HepG2 (cell line): ENCODE measurements around the gene ERBB3. TPM values are rescaled to one million over a fixed set of nuclear protein-coding genes. Genes with fewer than 3 reads are reported as not detected.
"Not testable (repeated sequence)": the region's sequence is repeated elsewhere in the genome, so short reads cannot be mapped to it uniquely, and the experiment has no call there.

ENCODE experiments used
- ATAC-seq: fragments of 200-7000 bp; cut with Tn5 transposase; 3 replicates; pipeline ENCODE4 v1.9.1; 2020; ENCODE audit warnings: mild to moderate bottlenecking, moderate library complexity
- BruUV-seq: library from RNA; stranded (reverse); fragments of 400-500 nt; replicated peaks from 2 replicates; lab custom pipeline; 2021; lab: Mats Ljungman, UMichigan
- CTCF ChIA-PET: fragments of 300-600 bp; formaldehyde crosslinking; extraction: SDS; loops from one replicate; lab custom pipeline; 2021; ENCODE audit warnings: low total read pairs, inconsistent platforms, low intra/inter-chr PET ratio; lab: Yijun Ruan, JAX
- POLR2A ChIA-PET: fragments of 350-600 bp; sonication (Branson Sonifier 250); formaldehyde crosslinking; loops from one replicate; lab custom pipeline; 2020; ENCODE audit warnings: antibody characterized with exemption, inconsistent platforms; lab: Yijun Ruan, JAX
- DNase-seq: peaks from one replicate; pipeline ENCODE4 v3.0.0-alpha.2; 2015; ENCODE audit warnings: low spot score
- FAIRE-seq: peaks from 3 replicates; lab custom pipeline; 2011; peaks lifted over from hg19 to GRCh38; lab: Jason Lieb, UNC
- H2AFZ ChIP-seq: one replicate; pipeline ENCODE4 v1.6.1; 2011; ENCODE audit warnings: low read length, inconsistent platforms
- H3K27ac ChIP-seq: fragments of 300-600 bp; 3 replicates; pipeline ENCODE4 v1.8.0; 2011; ENCODE audit warnings: mixed run types, mild to moderate bottlenecking, mixed read lengths, low read length, inconsistent platforms; ENCODE audit not compliant: insufficient read depth; ENCODE audit errors: extremely low read length
- H3K27me3 ChIP-seq, 2 experiments: fragments of 200-600 bp in 1 of 2; 2 replicates in 1 of 2; 3 replicates in 1 of 2; pipeline versions ENCODE4 v1.6.0 to v1.8.0; 2011; ENCODE audit warnings: low read length in 2 of 2, mild to moderate bottlenecking in 2 of 2, moderate library complexity in 2 of 2, inconsistent platforms in 1 of 2; ENCODE audit not compliant: insufficient read depth in 2 of 2, control insufficient read depth in 1 of 2
- H3K36me3 ChIP-seq, 2 experiments: fragments of 200-600 bp in 1 of 2; replicated peaks in 1 of 2; 2 replicates in 1 of 2; 3 replicates in 1 of 2; pipeline versions ENCODE4 v1.5.1 to v1.8.0; 2011; ENCODE audit warnings: low read length in 2 of 2, inconsistent platforms in 1 of 2; ENCODE audit not compliant: insufficient read depth in 2 of 2, control insufficient read depth in 1 of 2
- H3K4me1 ChIP-seq: 2 replicates; pipeline ENCODE4 v1.5.1; 2012; ENCODE audit warnings: low read length, inconsistent platforms; ENCODE audit not compliant: insufficient read depth
- H3K4me2 ChIP-seq: 2 replicates; pipeline ENCODE4 v1.6.0; 2011; ENCODE audit warnings: low read depth, low read length, inconsistent platforms
- H3K4me3 ChIP-seq, 3 experiments: fragments of 200-600 bp in 1 of 3; sonication (generic), shearing (Covaris generic) in 1 of 3; replicated peaks in 1 of 3; 2 replicates each; pipeline ENCODE4 v1.5.1; 2011 to 2016; ENCODE audit warnings: low read length in 3 of 3, inconsistent platforms in 2 of 3, low read depth in 2 of 3, mild to moderate bottlenecking in 2 of 3, control low read depth in 1 of 3, mixed read lengths in 1 of 3; ENCODE audit not compliant: insufficient read depth in 1 of 3
- H3K79me2 ChIP-seq: one replicate; pipeline ENCODE4 v1.6.1; 2011; ENCODE audit warnings: low read length, inconsistent platforms; ENCODE audit not compliant: insufficient read depth
- H3K9ac ChIP-seq: 2 replicates; pipeline ENCODE4 v1.6.0; 2011; ENCODE audit warnings: mild to moderate bottlenecking, low read depth, low read length, inconsistent platforms; ENCODE audit not compliant: insufficient read depth
- H3K9me3 ChIP-seq: 2 replicates; pipeline ENCODE4 v1.5.1; 2012; ENCODE audit warnings: mild to moderate bottlenecking, low read length
- H4K20me1 ChIP-seq: 2 replicates; pipeline ENCODE4 v1.6.0; 2011; ENCODE audit warnings: inconsistent platforms, mild to moderate bottlenecking, low read length, moderate library complexity; ENCODE audit not compliant: insufficient read depth
- ARNT2 ChIP-seq: sonication (generic); formaldehyde crosslinking; IDR thresholded peaks from 2 replicates; pipeline ENCODE4 v1.8.0; 2022; ENCODE audit warnings: mild to moderate bottlenecking, low read depth, missing genetic modification reagents, moderate library complexity
- CCDC6 ChIP-seq: sonication (generic); formaldehyde crosslinking; IDR thresholded peaks from 2 replicates; pipeline ENCODE4 v1.8.1; 2022; ENCODE audit warnings: mild to moderate bottlenecking, missing genetic modification reagents, moderate library complexity
- HNRNPLL ChIP-seq: fragments of 200-400 bp; formaldehyde crosslinking; IDR thresholded peaks from 2 replicates; pipeline ENCODE4 v1.6.1; 2017; ENCODE audit warnings: mild to moderate bottlenecking, low read depth, low read length; ENCODE audit not compliant: poor library complexity, severe bottlenecking
- KDM5A ChIP-seq: fragments of 200-600 bp; sonication (generic); IDR thresholded peaks from 2 replicates; pipeline ENCODE4 v1.7.0; 2018; ENCODE audit warnings: antibody characterized with exemption, mild to moderate bottlenecking, low read length, borderline replicate concordance
- RAD21 ChIP-seq: fragments of 450-650 bp; formaldehyde crosslinking; IDR thresholded peaks from 2 replicates; pipeline ENCODE4 v1.5.0; 2020; ENCODE audit warnings: mild to moderate bottlenecking
- TOPORS ChIP-seq: sonication (generic); formaldehyde crosslinking; IDR thresholded peaks from 2 replicates; pipeline ENCODE4 v1.8.0; 2023; ENCODE audit warnings: mild to moderate bottlenecking, missing genetic modification reagents
- ZNF280B ChIP-seq: sonication (generic); formaldehyde crosslinking; IDR thresholded peaks from 2 replicates; pipeline ENCODE4 v1.5.0; 2020; ENCODE audit warnings: missing genetic modification reagents, mild to moderate bottlenecking, borderline replicate concordance
- ZNF543 ChIP-seq: sonication (generic); formaldehyde crosslinking; IDR thresholded peaks from 2 replicates; pipeline ENCODE4 v1.4.0; 2020; ENCODE audit warnings: mild to moderate bottlenecking, missing genetic modification reagents
- ZNF619 ChIP-seq: sonication (generic); formaldehyde crosslinking; IDR thresholded peaks from 2 replicates; pipeline ENCODE4 v1.4.0; 2020; ENCODE audit warnings: mild to moderate bottlenecking, missing genetic modification reagents
- ZNF652 ChIP-seq: IDR thresholded peaks from 2 replicates; pipeline ENCODE4 v1.6.1; 2016; ENCODE audit warnings: low read depth, borderline replicate concordance
- ZNF724P ChIP-seq: sonication (generic); formaldehyde crosslinking; IDR thresholded peaks from 2 replicates; pipeline ENCODE4 v1.8.0; 2022; ENCODE audit warnings: missing genetic modification reagents, borderline replicate concordance
- WGBS: methylation state at CpG from one replicate; pipeline ENCODE4 v1.1.6; 2017; ENCODE audit warnings: low lambda C conversion rate; 5-methylcytosine and 5-hydroxymethylcytosine counted together
- in situ Hi-C: cut with HindIII; loops from 2 replicates; pipeline ENCODE4 v1.10.0; 2017; ENCODE audit warnings: low pct_unique_long_range_greater_than_20kb; ENCODE audit not compliant: extremely low pct_ligation_motif_present
- intact Hi-C: fragments of 100-400 bp; cut with micrococcal nuclease; formaldehyde crosslinking; loops from one replicate; pipeline ENCODE4 v1.10.0; 2022; ENCODE audit not compliant: unreplicated experiment
- polyA plus RNA-seq, 8 experiments: library from polyadenylated mRNA; depleted of rRNA in 3 of 8; stranded (reverse) in 7 of 8; unstranded in 1 of 8; fragments of >200 nt; fragmentation: Illumina TruSeq in 4 of 8; extraction: Trizol in 4 of 8; gene quantifications; 2 replicates each; pipeline versions ENCODE4 v1.2.1 to v1.2.3, GENCODE V29; 2011 to 2016; ENCODE audit warnings: low read depth in 4 of 8, missing spikeins in 1 of 8, mixed read lengths in 1 of 8; ENCODE audit not compliant: insufficient read depth in 1 of 8
- total RNA-seq, 5 experiments: library from RNA; depleted of rRNA; stranded (reverse); fragments of >200 nt; fragmentation: Illumina TruSeq; extraction: Trizol; gene quantifications; 2 replicates each; pipeline ENCODE4 v1.2.3, GENCODE V29; 2016; ENCODE audit warnings: low read depth in 1 of 5

The ERBB3 gene
- total and polyA plus RNA-seq, 2 of the 13 experiments (the other 11 are each of a cell fraction or from before 2014, with no cell fraction given) = 93.6 to 358 TPM

GRCh38 chr12:56042430-56042813 lies 37.5 kb upstream of the ERBB3 start:
- not testable (repeated sequence) for H2AFZ ChIP-seq

GRCh38 chr12:56042843-56043242 lies 37.1 kb upstream of the ERBB3 start:
- H4K20me1 ChIP-seq = peaks cover 6% of the 10 kb centered on the region; the same call in 1 of the 2 replicates
- in situ Hi-C loops = no loop called here
- H3K36me3 ChIP-seq = peaks cover 2 to 20% of the 10 kb centered on the region in 2 experiments
- 16% methylated on average over 9 of the region's 9 CpGs for WGBS
- H3K27me3 ChIP-seq = no peaks in the 10 kb centered on the region
- BruUV-seq = no TSS peak
- CTCF ChIA-PET = no interaction called here
- intact Hi-C loops = no loop called here
- H3K79me2 ChIP-seq = peaks cover 21% of the 10 kb centered on the region
- peak overlapping the region; percentile 91 for H3K4me2 ChIP-seq
- H3K9ac ChIP-seq = peak overlapping the region; percentile 99
- POLR2A ChIA-PET = interaction anchor here (1.0 to 4.7 kb wide), 3 partner anchors 36 to 69 kb away, joined by 3 to 40 read pairs (median 4); partner anchors contain the start of gene RAB5B
- TF ChIP-seq ZNF280B (CRISPR knock-in tag) (no peak), ZNF619 (CRISPR knock-in tag) (no peak), TOPORS (CRISPR knock-in tag) (no peak), ARNT2 (CRISPR knock-in tag) (peak; percentile 53; the same call in 1 of the 2 replicates), ZNF724P (CRISPR knock-in tag) (no peak), ZNF652 (CRISPR knock-in tag) (no peak)
- peak overlapping the region; percentile 98 for H3K27ac ChIP-seq
- DNase-seq = no peak
- FAIRE-seq = no peak
- no peak for ATAC-seq
- H3K4me1 ChIP-seq = peaks cover 49% of the 10 kb centered on the region
- H3K4me3 ChIP-seq = peak overlapping the region; percentile 84 to 94 (median 87)
- H3K9me3 ChIP-seq = no peaks in the 10 kb centered on the region
- H2AFZ ChIP-seq = no peak overlapping the region

More at GRCh38 chr12:56042430-56042813, 37.5 kb upstream of the ERBB3 start:
- peaks cover 49% of the 10 kb centered on the region for H3K4me1 ChIP-seq
- peak overlapping the region; percentile 84 to 94 (median 87) for H3K4me3 ChIP-seq
- H3K36me3 ChIP-seq = peaks cover 2 to 20% of the 10 kb centered on the region in 2 experiments
- H3K27me3 ChIP-seq, POLR2A ChIA-PET, H4K20me1 ChIP-seq, FAIRE-seq, intact Hi-C loops, DNase-seq, CTCF ChIA-PET, in situ Hi-C loops, H3K9me3 ChIP-seq, ATAC-seq: not testable (repeated sequence)
- peak; percentile 14 for TF ChIP-seq HNRNPLL
- 0 out of 2 replicates have a peak, but pooled peaks have one; percentile 12 for TF ChIP-seq ZNF543
- TF ChIP-seq KDM5A = peak; percentile 62
- TF ChIP-seq RAD21 (CRISPR knock-in tag) = 0 out of 2 replicates have a peak, but pooled peaks have one; percentile 1
- TF ChIP-seq CCDC6 (CRISPR knock-in tag) = 0 out of 2 replicates have a peak, but pooled peaks have one; percentile 14
- BruUV-seq = TSS peak; percentile 88
- H3K9ac ChIP-seq = peak overlapping the region; percentile 99
- H3K27ac ChIP-seq = peak overlapping the region; percentile 98
- peak overlapping the region; percentile 91 for H3K4me2 ChIP-seq
- peaks cover 21% of the 10 kb centered on the region for H3K79me2 ChIP-seq
- WGBS = 5% methylated on average over 4 of the region's 20 CpGs
